Measurements from ENCODE around the gene VPS33A.

GRCh38 chr12:122310626-122311333, 44.5 kb upstream of the VPS33A start:
- no peak for TF ChIP-seq REST (IDR thresholded peaks at IDR 0.05; ENCODE audit: insufficient read depth in 1 of 2, low read depth in 2 of 2, low read length in 2 of 2)
- no peak for TF ChIP-seq POLR2AphosphoS5 (IDR thresholded peaks at IDR 0.05; ENCODE audit: low read depth, low read length)

All from PFSK-1 (cell line).